Stimulated activated memory B cell treated with anti-CD40 and anti-IgM and Interleukin-4, amounts not matched to agents 10 μg/mL and 1 μg/mL and 100 μg/mL, for 72 hours (primary cell): ENCODE measurements around the gene SCAF8.
"Not testable (repeated sequence)": the region's sequence is repeated elsewhere in the genome, so short reads cannot be mapped to it uniquely, and the experiment has no call there.

Experiments
- ATAC-seq: fragments of 150-1000 bp; cut with Tn5 transposase; 2 replicates; pipeline ENCODE4 v1.10.0; 2021
- H3K27ac Mint-ChIP-seq: one replicate; pipeline ENCODE4 v1.8.0; 2022; ENCODE audit warnings: mild to moderate bottlenecking, mixed read lengths
- H3K27me3 Mint-ChIP-seq: one replicate; pipeline ENCODE4 v1.8.0; 2022; ENCODE audit warnings: mixed read lengths
- H3K36me3 Mint-ChIP-seq: one replicate; pipeline ENCODE4 v1.8.0; 2022; ENCODE audit warnings: mixed read lengths
- H3K4me1 Mint-ChIP-seq: one replicate; pipeline ENCODE4 v1.8.0; 2022; ENCODE audit warnings: mixed read lengths
- H3K4me3 Mint-ChIP-seq: one replicate; pipeline ENCODE4 v1.8.0; 2022; ENCODE audit warnings: mild to moderate bottlenecking, moderate library complexity, mixed read lengths
- H3K9me3 Mint-ChIP-seq: one replicate; pipeline ENCODE4 v1.8.0; 2022; ENCODE audit warnings: mixed read lengths

The SCAF8 gene

DNA sequence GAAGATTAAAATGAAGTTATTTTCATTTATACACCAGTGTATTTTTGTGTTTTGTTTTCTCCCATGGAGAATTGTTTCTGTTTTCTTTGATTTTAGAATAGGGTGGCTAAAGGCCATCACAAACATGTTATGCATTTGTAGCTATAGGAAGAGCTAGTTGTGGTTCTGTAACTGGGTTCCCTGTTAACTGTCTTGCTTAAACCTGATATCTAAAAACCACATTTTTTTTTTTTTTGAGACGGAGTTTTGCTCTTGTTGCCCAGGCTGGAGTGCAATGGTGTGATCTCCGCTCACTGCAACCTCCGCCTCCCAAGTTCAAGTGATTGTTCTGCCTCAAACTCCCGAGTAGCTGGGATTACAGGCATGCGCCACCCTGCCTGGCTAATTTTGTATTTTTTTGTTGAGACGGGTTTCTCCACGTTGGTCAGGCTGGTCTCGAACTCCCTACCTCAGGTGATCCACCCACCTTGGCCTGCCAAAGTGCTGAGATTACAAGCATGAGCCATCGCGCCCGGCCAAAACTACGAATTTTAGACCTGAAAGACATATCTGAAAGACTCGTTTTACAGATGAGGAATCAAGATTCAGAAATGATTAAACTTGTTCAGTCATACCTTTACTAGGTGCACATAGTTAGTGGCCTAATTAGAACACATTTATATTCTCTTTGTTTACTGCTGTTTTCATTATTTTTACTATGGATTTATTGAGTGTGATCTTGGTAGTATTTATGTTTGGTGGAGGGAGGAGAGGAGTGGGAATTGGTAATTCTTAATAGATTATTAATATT lies 18.0 kb downstream of the SCAF8 start:
- no peak overlapping the region for H3K4me3 Mint-ChIP-seq
- ATAC-seq, result no peak
- peaks cover 12% of the 10 kb centered on the region for H3K36me3 Mint-ChIP-seq
- no peaks in the 10 kb centered on the region for H3K27me3 Mint-ChIP-seq
- peaks cover 59% of the 10 kb centered on the region for H3K4me1 Mint-ChIP-seq
- H3K27ac Mint-ChIP-seq, result no peak overlapping the region
- H3K9me3 Mint-ChIP-seq, result no peaks in the 10 kb centered on the region

DNA sequence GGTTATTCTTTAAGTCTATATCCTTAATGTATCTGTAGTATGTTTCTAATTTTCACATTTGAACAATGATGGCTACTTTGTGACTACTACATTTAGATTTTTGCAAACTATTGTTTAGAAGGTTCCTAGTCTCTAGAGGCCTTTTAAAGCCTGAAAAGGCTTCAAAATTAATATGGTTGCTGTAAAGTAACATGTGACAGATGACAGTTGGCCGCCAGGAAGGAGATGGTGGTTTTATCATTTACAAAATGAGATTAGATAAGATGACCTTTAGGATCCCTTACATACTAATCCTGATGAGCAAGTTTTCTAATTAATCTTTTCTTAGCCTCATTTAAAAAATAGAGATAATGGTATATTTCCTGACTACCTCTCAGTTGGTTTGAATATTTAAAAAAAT lies 18.8 kb downstream of the SCAF8 start:
- Mint-ChIP-seq H3K4me3 (no peak overlapping the region), H3K9me3 (no peaks in the 10 kb centered on the region), H3K27ac (no peak overlapping the region), H3K27me3 (no peaks in the 10 kb centered on the region), H3K4me1 (peaks cover 56% of the 10 kb centered on the region), H3K36me3 (peaks cover 12% of the 10 kb centered on the region)
- ATAC-seq, result no peak

DNA sequence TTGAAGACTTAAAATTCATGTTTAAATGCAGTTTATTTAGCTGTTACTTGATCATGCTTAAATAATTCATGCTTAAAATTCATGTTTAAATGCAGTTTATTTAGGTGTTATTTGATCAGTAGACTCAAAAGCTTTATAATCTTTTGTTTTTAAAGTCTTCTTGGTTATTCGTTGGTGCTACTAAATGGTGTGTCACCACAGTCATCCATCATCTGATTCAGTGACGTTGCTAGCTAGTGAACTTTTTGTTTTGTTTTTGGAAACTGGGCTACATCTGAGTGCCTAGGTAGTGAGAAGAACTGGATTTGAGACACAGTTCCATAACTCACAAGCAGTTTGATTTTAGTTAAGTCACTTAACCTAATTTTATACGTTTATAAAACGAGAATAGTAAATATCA lies 20.9 kb downstream of the SCAF8 start:
- no peak for ATAC-seq
- no peak overlapping the region for H3K4me3 Mint-ChIP-seq
- peaks cover 69% of the 10 kb centered on the region for H3K4me1 Mint-ChIP-seq
- no peaks in the 10 kb centered on the region for H3K27me3 Mint-ChIP-seq
- no peak overlapping the region for H3K27ac Mint-ChIP-seq
- H3K36me3 Mint-ChIP-seq, result peaks cover 22% of the 10 kb centered on the region
- H3K9me3 Mint-ChIP-seq, result no peaks in the 10 kb centered on the region

DNA sequence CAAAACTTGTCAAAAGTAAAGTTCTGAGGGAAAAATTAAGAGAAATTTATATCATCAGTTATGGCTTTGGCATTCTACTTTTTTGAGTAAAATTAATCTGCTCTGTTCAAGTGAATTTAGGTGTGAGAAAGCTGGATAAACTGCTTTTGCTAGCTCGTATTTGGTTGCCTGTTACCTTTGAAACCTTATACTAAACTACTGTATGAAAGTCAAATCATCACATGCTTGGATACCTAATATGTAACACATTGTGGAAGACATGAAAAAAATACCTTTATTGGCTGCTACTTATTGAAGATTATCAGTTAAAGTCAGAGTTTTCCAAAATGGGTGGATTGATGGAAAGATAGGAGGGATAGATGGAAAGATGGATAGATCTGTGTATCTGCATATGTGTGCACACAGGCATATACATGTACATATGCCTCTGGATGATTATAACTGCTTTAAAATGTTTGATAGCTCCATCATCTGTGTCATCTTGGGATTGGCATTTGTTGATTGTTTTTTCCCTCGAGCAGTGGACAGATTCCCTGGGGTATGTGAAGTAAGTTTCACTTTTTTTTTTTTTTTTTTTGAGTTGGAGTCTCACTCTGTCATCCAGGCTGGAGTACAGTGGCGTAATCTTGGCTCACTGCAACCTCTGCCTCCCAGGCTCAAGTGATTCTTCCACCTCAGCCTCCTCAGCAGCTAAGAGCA lies 24.3 kb downstream of the SCAF8 start:
- Mint-ChIP-seq H3K36me3 (peaks cover 17% of the 10 kb centered on the region), H3K4me3 (no peak overlapping the region), H3K27me3 (no peaks in the 10 kb centered on the region), H3K9me3 (no peaks in the 10 kb centered on the region), H3K4me1 (peaks cover 52% of the 10 kb centered on the region), H3K27ac (no peak overlapping the region)
- ATAC-seq, result no peak

DNA sequence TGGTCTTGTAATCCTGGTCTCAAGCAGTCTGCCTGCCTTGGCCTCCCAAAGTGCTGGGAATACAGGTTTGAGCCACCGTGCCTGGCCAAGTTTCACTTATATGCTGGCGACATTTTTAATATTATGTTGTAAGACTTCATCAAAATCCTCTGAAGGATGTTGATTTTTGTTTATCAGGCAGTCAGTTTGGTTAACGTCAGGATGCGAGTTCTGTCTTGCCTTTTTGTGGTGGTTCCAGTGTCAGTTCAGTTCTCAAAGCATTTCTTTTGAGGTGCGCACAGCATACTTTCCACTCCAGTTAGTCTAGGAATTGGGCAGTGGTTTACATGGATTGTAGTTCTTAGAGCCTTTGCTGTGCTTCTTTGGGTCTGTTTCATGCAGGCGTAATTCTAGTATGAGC lies 24.9 kb downstream of the SCAF8 start:
- H3K27me3 Mint-ChIP-seq, result no peaks in the 10 kb centered on the region
- no peaks in the 10 kb centered on the region for H3K9me3 Mint-ChIP-seq
- H3K36me3 Mint-ChIP-seq, result peaks cover 21% of the 10 kb centered on the region
- H3K4me3 Mint-ChIP-seq, result no peak overlapping the region
- peaks cover 57% of the 10 kb centered on the region for H3K4me1 Mint-ChIP-seq
- no peak for ATAC-seq
- H3K27ac Mint-ChIP-seq, result no peak overlapping the region

DNA sequence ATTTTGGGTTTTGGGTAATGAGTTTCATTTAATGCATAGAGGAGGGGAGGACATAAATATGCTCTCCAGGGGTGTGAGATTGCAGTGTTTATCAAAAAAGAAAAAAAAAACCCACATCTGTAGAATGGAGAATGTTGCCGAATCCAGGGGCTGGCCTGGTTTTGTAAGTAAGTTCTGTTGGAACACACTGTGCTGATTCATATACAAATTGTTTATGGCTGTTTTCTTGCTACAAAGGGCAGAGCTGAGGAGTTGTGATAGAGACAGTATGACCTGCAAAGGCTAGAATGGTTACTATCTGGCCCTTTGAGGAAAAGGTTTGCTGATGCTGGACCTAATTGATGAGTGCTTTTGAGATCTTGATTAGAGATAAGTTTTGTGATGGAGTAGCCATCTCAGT lies 30.4 kb downstream of the SCAF8 start:
- no peak overlapping the region for H3K4me3 Mint-ChIP-seq
- no peaks in the 10 kb centered on the region for H3K27me3 Mint-ChIP-seq
- H3K36me3 Mint-ChIP-seq, result peaks cover 30% of the 10 kb centered on the region
- H3K27ac Mint-ChIP-seq, result peak overlapping the region; percentile 23
- H3K9me3 Mint-ChIP-seq, result no peaks in the 10 kb centered on the region
- no peak for ATAC-seq
- peaks cover 59% of the 10 kb centered on the region for H3K4me1 Mint-ChIP-seq

DNA sequence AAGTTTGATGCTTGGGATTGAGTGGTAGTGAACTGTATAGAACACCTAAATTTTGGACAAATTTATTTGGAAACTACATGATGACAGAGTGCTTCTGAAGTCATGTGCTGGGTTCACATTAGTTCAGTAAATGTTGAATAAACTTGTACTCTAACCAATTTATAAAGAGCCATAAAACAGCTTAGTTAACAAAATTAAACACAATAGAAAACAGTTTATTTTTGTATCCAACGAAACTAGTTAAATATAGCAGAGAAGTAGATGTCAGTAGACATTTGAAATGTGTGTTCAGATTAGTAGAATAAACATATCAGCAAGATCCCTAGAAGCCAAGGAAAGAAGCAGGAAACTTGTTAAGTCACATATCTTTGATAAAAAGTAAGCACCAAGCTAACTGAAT lies 32.1 kb downstream of the SCAF8 start:
- ATAC-seq, result no peak
- Mint-ChIP-seq H3K4me3 (no peak overlapping the region), H3K36me3 (peaks cover 26% of the 10 kb centered on the region), H3K27ac (no peak overlapping the region), H3K27me3 (no peaks in the 10 kb centered on the region), H3K9me3 (no peaks in the 10 kb centered on the region), H3K4me1 (peaks cover 52% of the 10 kb centered on the region)

DNA sequence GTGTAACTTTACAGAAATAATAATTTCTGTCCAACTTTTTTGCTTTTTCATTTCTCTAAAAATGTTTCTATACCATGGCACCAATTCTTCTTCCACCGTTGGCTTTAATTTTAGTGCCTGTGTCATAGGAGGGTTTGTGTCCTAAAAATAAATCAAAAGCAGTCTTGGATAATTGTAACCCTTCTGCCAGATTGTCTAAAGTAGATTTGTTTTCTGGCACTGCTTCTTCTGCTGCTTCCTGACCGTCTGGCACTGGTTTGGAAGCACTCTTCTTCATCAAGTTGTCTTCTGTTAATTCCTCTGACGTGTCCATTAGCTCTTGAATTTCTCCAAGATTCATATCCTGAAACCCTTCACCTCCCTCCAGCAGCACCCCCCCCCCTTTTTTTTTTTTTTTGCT lies 33.1 kb downstream of the SCAF8 start:
- no peaks in the 10 kb centered on the region for H3K27me3 Mint-ChIP-seq
- H3K27ac Mint-ChIP-seq, result no peak overlapping the region
- peaks cover 30% of the 10 kb centered on the region for H3K36me3 Mint-ChIP-seq
- peaks cover 58% of the 10 kb centered on the region for H3K4me1 Mint-ChIP-seq
- H3K9me3 Mint-ChIP-seq, result no peaks in the 10 kb centered on the region
- no peak overlapping the region for H3K4me3 Mint-ChIP-seq
- no peak for ATAC-seq

DNA sequence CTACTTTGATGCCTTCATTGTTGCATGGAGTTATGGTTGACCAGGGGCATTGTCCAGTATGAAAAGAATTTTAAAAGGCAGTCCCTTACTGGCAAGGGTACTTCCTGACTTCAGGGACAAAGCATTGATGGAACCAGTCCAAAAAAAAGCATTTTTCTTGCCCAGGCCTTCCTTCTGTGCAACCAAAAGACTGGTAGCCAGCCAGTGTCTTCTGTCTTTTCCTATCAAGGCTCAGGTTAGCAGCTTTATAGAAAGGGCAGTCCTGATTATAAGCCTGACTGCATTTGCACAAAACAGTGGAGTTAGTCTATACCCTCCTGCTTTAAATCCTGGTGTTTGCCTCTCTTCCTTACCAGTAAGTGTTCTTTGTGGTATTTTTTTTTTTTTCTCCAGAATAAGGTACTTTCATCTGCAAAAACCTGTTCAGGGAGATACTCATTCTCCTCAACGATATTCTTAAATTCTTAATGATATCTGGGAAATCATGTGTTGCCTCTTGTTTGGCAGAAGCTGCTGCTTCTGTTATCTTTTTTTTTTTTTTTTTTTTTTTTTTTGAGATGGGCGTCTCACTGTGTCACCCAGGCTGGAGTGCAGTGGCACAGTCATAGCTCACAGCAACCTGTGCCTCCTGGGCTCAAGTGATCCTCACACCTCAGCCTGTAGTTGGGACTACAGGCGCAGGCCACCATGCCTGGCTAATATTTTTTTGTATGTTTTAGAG lies 33.9 kb downstream of the SCAF8 start:
- H3K36me3 Mint-ChIP-seq, result peaks cover 26% of the 10 kb centered on the region
- no peaks in the 10 kb centered on the region for H3K9me3 Mint-ChIP-seq
- H3K27ac Mint-ChIP-seq, result peak overlapping the region; percentile 27
- peaks cover 62% of the 10 kb centered on the region for H3K4me1 Mint-ChIP-seq
- ATAC-seq, result no peak
- H3K4me3 Mint-ChIP-seq, result no peak overlapping the region
- H3K27me3 Mint-ChIP-seq, result no peaks in the 10 kb centered on the region

DNA sequence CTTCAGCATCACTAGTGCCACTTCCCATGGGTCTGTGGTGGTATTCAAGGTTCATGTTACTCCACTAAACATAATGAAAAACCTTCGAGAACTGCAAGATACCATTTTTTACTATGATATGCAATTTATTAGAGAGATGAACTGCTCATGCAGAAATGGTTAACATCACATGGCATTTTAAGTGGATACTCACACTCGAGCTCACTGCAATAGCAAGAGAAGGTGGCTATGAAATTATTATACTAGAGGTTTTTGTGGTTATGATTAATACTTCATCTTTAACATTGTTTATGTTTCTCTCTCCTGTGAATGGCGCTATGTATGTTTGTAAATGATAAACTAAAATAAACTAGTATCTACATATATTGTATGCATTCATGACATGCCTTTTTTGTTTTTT lies 35.1 kb downstream of the SCAF8 start:
- no peak for ATAC-seq
- Mint-ChIP-seq H3K27ac (no peak overlapping the region), H3K4me3 (no peak overlapping the region), H3K4me1 (peaks cover 64% of the 10 kb centered on the region), H3K27me3 (no peaks in the 10 kb centered on the region), H3K36me3 (peaks cover 19% of the 10 kb centered on the region), H3K9me3 (no peaks in the 10 kb centered on the region)

DNA sequence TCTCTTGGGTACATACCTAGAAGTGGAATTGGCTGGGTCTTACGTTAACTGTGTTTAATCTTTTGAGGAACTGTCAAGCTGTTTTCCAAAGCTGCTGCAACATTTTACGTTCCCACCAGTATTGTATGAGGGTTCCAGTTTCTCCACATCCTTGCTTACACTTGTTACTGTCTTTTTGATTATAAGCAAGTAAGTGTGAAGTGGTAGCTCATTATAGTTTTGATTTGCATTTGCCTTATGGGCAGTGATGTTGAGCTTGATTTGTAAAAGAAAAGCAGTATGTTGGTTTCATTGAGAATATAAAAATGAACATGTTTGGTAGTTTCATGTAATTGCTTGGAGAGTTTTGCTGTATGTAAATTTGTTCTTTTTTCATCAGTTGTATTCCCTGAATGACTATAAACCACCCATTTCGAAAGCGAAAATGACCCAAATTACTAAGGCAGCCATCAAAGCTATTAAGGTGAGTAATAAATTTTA lies 40.4 kb downstream of the SCAF8 start:
- H3K4me3 Mint-ChIP-seq, result no peak overlapping the region
- H3K36me3 Mint-ChIP-seq, result peaks cover 6% of the 10 kb centered on the region
- H3K9me3 Mint-ChIP-seq, result no peaks in the 10 kb centered on the region
- H3K4me1 Mint-ChIP-seq, result peaks cover 30% of the 10 kb centered on the region
- H3K27me3 Mint-ChIP-seq, result no peaks in the 10 kb centered on the region
- H3K27ac Mint-ChIP-seq, result peak overlapping the region; percentile 64
- ATAC-seq, result peak; percentile 85

DNA sequence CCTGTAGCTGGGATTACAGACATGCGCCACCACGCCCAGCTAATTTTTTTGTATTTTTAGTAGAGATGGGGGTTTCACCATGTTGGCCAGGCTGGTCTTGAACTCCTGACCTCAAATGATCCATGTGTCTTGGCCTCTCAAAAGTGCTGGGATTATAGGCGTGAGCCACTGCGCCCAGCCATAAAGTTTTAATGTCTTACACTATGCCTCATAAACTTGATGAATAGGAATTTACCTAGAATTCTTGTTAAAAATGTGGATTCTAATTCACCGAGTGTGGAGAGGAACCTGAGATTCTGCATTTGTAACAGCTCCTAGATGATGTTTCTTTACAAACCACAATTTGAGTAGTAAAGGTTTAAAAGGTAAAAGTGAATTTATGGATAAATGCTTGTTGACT lies 45.9 kb downstream of the SCAF8 start:
- H3K36me3 Mint-ChIP-seq, result peaks cover 35% of the 10 kb centered on the region
- not testable (repeated sequence) for H3K27ac Mint-ChIP-seq, H3K27me3 Mint-ChIP-seq, H3K4me3 Mint-ChIP-seq, ATAC-seq, H3K4me1 Mint-ChIP-seq, H3K9me3 Mint-ChIP-seq

DNA sequence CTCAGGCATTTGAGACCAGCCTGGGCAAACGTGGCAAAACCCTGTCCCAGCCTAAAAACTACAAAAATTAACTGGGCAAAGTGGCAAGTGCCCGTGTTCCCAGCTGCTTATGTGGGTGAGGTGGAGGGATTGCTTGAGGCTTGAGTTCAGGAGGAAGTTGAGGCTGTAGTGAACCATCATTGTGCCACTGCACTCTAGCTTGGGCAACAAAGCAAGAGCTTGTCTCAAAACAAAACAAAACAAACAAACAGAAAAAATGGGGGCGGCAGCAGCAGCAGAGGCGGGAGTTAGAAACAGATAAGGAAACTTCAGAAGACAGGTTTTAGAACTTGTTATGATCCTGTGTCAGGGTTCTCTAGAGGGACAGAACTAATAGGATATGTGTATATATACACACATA lies 49.0 kb downstream of the SCAF8 start:
- Mint-ChIP-seq H3K4me1 (peaks cover 17% of the 10 kb centered on the region), H3K9me3 (no peaks in the 10 kb centered on the region), H3K27ac (no peak overlapping the region), H3K36me3 (peaks cover 41% of the 10 kb centered on the region), H3K27me3 (no peaks in the 10 kb centered on the region), H3K4me3 (no peak overlapping the region)
- no peak for ATAC-seq

DNA sequence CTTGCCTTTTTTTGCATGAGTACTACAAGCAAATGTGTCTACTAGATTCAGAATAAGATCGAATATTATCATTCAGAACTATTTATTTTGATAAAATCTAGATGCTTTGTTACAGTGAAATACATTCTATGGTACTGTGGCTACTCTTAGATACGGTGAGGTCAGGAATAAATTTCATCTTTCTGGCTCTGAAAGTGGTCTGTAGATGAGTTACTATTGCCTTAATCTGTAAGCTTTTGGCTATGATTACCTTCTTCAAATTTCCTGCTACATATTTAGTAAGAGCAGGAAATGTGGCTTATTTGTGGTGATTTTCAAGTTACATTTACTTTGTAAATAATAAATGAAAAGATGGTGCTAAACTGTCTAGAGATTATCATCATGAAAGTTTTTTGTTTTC lies 50.0 kb downstream of the SCAF8 start:
- peaks cover 17% of the 10 kb centered on the region for H3K4me1 Mint-ChIP-seq
- no peak overlapping the region for H3K27ac Mint-ChIP-seq
- H3K9me3 Mint-ChIP-seq, result no peaks in the 10 kb centered on the region
- no peak overlapping the region for H3K4me3 Mint-ChIP-seq
- no peak for ATAC-seq
- H3K36me3 Mint-ChIP-seq, result peaks cover 47% of the 10 kb centered on the region
- H3K27me3 Mint-ChIP-seq, result no peaks in the 10 kb centered on the region

DNA sequence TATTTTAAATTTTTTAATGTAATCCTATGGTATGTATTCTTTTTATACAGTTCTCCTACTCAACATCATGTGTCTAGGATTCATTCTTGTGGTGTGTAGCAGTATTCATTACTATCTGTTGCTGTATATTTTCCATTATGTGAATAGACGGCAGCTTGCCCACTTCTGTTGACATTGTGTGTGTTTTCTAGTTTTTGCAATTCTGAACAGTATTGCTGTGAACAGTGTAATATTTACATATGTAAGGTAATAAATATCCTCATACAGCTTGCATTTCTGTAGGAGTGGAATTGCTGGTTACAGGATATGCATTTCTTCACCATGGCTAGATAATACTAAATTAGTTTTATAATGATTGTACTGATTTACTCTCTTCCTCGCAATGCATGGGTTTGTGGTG lies 51.9 kb downstream of the SCAF8 start:
- peaks cover 17% of the 10 kb centered on the region for H3K4me1 Mint-ChIP-seq
- H3K9me3 Mint-ChIP-seq, result no peaks in the 10 kb centered on the region
- H3K27ac Mint-ChIP-seq, result no peak overlapping the region
- H3K4me3 Mint-ChIP-seq, result no peak overlapping the region
- H3K36me3 Mint-ChIP-seq, result peaks cover 43% of the 10 kb centered on the region
- no peak for ATAC-seq
- no peaks in the 10 kb centered on the region for H3K27me3 Mint-ChIP-seq
